Gastroesophageal sphincter (tissue), 3 donors: Measurements from ENCODE around the gene MINDY4.

ENCODE experiments used
- POLR2A ChIP-seq, 2 donors: fragments of 450-650 bp; IDR thresholded peaks; one replicate each; pipeline ENCODE4 v1.6.1; 2017; ENCODE audit warnings: antibody characterized with exemption in 2 of 2, mild to moderate bottlenecking in 2 of 2, moderate library complexity in 1 of 2
- TF ChIP-seq, protein P1 (sequence below), 4 experiments: fragments of 200-600 bp in 2 of 4; fragments of 450-650 bp in 2 of 4; sonication (generic) in 1 of 4; IDR thresholded peaks; one replicate each; pipeline ENCODE4 v1.5.1; 2017 to 2019; ENCODE audit warnings: antibody characterized with exemption in 4 of 4, mild to moderate bottlenecking in 2 of 4, moderate library complexity in 2 of 4

DNA sequence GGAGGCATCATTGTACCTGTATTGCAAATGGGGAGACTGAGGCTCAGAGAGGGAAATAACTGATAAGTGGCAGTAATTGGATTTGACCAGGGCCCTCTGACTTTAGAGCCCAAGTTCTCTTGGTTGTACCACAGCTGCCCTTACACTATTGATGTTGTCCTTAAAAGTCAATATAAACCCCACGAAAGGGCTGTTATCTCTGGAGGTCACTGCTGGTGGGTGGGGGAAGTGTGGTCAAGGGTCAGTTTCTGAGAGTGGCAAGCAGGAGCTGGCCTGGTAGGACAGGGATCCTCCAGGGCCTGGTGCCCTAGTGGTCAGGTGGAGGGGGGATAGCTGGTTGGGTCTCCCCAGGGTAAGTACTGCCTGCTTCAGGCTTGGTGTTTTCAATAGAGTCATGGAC lies 96.3 kb downstream of the MINDY4 start:
- no peak for TF ChIP-seq POLR2A (IDR thresholded peaks at IDR 0.05)
- TF ChIP-seq, protein P1, sequence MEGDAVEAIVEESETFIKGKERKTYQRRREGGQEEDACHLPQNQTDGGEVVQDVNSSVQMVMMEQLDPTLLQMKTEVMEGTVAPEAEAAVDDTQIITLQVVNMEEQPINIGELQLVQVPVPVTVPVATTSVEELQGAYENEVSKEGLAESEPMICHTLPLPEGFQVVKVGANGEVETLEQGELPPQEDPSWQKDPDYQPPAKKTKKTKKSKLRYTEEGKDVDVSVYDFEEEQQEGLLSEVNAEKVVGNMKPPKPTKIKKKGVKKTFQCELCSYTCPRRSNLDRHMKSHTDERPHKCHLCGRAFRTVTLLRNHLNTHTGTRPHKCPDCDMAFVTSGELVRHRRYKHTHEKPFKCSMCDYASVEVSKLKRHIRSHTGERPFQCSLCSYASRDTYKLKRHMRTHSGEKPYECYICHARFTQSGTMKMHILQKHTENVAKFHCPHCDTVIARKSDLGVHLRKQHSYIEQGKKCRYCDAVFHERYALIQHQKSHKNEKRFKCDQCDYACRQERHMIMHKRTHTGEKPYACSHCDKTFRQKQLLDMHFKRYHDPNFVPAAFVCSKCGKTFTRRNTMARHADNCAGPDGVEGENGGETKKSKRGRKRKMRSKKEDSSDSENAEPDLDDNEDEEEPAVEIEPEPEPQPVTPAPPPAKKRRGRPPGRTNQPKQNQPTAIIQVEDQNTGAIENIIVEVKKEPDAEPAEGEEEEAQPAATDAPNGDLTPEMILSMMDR (IDR thresholded peaks at IDR 0.05): no peak
